ENCODE results near the gene CEP20.
"Not testable (repeated sequence)": the region's sequence is repeated elsewhere in the genome, so short reads cannot be mapped to it uniquely, and the experiment has no call there.

The CEP20 gene

DNA sequence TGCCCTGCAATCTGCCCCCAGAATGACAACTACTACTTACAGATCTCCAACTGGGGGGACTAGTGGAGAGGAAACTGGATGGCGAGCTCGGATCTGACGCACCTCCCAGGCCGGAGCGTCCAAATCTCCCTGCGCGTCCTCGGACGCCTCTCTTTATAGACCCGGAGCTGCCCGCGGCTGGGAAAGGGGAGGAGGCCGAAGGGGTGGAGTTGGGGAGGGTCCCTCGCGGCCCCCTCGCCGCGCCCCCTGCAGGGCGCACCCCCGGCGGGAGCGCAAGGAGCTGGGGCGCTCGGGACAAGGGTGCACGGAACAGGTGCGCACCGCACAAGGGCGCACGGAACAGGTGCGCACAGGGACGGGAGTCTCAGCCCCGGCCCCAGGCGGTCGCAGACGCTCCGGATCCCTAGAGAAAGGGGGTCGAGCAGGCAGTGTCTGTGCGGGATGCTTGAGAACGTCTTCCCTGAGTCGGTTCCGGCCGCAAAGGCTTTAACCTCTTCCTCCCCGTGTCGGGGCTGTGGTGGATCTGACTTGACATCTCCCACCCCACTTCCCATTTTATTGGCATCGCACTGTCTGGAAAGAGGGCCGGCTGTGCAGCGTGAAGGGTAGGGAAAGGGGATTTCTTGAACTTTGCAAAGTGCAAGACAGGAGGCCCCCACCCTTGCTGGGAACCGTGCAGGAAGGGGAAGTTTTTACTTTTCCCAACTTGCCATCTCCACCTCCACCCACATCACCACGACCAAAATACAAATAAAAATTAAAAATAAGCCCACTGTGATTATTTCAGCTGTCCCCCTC lies 31.3 kb downstream of the CEP20 start, which contains the start of gene MYH11:
TSS of gene MYH11 (minus strand) at position 128 of the 798 bp plus-strand sequence. CDS start 18,776 bp downstream, outside the sequence.
- no peak for DNase-seq

DNA sequence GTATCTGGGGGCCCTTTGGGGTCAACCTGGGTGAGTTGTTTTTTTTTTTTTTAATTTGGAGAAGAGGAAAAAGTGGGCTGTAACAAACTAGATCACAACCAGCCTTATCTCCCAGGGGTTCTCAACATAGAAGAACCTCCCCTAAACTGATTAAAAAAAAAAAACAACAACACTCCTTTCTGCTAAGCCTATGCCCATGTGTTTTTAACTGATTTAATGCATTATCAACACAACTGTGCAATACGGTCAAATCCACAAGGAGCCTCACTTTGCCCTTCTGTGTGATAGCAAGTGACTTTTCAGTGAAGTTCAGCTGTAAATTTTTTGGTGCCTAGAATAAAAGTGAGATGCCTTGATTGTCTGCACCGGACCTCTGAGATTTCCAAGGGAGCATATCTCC lies 32.2 kb downstream of the CEP20 start:
- DNase-seq = no peak

DNA sequence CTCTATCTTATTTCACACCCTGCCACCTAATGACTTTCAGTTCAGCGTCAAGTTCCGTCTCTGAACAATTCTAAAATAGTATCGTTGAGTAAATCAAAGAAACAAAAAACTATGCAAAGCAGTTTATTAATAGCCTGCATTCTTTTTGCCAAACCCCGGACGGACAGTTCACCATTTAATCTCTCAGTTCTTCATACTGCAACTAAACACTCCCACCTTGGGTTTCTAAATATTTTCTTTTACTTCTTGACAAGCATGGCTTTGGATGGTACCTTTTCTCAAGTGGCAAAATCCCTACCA lies 32.7 kb downstream of the CEP20 start:
- no peak for DNase-seq

DNA sequence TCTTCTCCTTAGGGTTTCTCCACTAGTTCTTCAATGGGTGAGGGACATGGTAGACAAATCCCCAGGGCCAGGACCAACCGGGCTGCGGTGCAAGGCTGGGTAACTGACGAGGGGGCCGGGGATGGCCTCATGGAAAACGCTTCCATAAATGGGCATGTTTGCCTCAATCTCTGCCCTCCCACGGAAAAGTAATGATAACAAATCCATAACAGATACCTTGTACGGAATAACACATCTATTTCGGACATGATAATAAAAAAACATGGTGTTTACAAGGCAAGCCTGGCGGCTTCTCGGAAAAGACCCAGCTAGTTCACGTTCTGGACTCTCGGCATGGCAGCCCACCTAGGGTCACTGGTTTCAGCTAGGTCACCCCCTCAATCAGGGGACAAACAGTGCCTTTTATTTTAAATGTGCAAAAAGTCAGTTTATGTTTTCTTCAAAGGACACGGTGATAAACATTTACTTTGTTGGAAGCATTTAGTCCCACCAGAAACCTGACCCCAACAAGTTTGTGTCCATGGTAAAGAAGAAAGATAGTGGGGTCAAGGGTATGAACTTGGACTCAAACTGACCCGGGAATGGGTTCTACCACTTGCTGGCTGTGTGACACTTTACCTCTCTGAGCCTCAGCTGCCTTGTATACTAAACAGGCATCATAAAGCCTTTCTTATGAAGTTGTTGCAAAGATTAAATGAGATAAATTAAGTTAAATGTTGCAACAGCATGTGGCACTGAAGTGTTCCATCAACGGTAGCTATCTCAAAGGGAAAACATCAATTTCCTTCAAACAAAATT lies 33.3 kb downstream of the CEP20 start:
- no peak for DNase-seq

DNA sequence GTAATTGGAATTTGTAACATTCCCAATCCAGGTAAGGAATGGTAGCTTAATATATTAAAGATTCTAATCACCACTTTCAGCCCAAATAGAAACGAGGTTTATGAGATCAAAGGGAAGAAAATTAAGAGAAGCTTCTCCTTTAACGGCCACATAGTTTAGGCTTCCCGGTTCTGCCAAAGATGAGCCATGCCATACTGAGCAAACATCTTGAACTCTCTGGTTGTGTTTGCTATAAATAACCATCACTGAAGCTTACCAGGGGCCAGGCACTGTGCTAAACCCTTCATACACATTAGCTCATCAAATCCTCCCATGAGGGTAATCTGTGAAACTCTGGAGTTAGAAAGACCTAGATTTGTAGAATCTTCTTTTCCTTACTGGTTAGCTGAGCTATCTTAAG lies 34.3 kb downstream of the CEP20 start:
- DNase-seq = no peak

DNA sequence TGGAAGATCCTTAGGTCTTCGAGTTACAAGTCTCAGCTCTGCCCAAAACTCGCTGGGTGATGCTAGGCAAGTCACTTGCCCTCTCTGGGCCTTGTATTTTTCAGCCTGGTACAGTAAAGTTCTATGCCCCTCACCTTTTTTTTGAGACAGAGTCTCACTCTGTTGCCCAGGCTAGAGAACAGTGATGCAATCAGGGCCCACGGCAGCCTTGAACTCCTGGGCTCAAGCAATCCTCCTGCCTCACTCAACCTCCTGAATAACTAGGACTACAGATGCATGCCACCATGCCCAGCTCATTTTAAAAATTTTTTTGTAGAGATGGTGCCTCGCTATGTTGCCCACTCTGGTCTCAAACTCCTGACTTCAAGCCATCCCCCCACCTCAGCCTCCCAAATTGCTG lies 35.4 kb downstream of the CEP20 start:
- no peak for DNase-seq

DNA sequence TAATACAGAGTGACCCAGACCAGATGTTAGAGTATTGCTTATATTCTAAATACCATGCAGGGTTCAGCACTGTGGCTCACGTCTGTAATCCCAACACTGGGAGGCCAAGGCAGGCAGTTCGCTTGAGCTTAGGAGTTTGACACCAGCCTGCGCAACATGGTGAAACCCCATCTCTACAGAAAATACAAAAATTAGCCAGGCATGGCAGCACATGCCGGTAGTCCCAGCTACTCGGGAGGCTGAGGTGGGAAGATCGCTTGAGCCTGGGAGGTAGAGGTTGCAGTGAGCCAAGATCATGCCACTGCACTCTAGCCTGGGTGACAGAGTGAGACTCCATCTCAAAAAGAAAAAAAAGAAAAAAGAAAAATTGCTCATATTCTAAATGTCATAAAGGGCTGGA lies 37.8 kb downstream of the CEP20 start:
- DNase-seq = not testable (repeated sequence)

DNA sequence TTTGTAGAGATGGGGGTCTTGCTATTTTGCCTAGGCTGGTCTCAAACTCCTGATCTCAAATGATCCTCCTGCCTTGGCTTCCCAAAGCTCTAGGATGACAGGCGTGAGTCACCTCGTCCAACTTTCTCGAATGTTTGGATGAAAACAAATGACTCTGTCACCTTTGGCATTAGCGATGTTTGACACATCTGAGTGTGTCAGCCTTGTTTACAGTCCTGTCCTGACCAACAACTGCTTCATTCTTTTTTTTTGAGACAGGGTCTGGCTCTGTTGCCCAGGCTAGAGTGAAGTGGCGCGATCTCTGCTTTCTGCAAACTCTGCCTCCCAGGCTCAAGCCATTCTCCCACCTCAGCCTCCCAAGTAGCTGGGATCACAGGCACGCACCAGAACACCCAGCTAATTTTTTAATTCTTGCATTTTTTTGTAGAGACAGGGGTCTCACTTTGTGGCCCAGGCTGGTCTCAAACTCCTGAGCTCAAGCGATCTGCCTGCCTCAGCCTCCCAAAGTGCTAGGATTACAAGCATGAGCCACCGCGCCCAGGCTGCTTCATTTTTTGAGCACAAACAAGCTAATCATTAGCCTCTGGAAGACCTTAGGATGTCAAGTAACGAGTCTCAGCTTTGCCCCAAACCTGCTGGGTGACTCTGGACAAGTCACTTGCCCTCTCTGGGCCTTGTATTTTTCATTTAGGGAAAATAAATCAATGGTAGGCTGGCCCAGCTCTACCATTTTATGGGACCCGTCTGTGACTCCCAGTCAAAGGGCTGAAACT lies 39.0 kb downstream of the CEP20 start:
- DNase-seq = no peak

DNA sequence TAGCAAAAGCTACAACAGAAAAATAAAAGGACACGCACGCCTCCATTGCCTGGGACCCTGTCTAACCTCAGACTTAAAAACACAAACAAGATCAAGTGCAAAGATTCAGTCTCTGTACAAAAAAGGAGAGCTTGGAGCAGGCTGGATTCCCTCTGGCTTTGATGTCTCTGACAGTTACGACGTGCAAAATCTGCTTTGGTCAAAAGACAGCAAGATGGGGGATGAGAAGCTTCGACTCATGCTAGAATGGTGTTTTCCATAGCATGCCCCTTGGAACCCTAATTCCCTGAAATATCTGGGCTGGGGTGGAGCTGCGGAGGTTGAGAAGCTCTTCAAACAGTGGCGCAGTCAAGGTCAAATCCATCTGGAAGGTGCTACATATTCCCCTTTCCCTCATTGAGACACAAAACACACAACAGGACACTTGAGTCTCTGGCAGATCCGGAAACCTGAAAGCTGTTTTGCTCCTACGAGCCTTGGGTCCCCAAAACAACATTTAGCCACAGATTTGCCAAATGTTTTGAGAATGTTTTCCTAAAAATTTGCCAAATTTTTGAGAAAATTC lies 40.7 kb downstream of the CEP20 start:
- no peak for DNase-seq

DNA sequence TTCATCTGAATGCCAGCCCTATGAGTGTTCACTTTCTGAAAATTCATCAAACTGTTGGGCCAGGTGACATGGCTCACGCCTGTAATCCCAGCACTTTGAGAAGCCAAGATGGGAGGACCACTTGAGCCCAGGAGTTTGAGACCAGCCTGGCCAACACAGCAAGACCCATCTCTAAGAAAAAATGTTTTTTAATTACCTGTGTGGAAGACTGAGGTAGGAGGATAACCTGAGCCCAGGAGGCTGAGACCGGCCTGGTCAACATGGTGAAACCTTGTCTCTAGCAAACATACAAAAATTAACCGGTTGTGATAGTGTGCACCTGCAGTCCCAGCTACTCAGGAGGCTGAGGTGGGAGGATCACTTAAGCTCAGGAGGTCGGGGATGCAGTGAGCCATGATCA lies 41.9 kb downstream of the CEP20 start:
- no peak for DNase-seq

DNA sequence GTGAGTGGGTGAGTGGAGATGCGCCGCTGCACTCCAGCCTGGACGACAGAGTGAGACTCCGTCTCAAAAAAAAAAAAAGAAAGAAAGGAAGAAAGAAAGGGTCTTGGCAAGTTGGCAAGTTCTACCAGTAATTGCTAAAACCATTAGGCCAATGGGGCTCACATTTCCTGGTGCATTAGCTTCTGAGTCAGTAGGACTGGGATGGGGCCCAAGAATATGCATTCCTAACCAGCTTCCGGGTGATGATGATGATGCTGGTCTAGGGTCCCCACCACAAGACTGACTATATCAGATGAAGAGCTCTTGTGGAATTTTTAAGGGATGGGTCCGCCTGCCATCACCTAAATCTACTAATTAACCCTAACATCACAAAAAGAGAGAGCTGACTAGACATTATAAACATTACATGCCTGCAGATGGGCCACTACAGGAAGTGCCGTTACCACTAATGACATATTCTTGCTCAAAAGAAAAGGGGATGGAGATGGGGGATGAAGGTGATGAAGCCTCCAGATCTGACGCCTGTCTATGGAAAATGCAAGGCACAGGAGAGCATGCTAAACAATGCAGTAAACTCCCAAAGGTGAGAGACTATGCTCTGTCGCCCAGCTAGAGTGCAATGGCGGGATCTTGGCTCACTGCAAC lies 44.6 kb downstream of the CEP20 start:
- DNase-seq = no peak

DNA sequence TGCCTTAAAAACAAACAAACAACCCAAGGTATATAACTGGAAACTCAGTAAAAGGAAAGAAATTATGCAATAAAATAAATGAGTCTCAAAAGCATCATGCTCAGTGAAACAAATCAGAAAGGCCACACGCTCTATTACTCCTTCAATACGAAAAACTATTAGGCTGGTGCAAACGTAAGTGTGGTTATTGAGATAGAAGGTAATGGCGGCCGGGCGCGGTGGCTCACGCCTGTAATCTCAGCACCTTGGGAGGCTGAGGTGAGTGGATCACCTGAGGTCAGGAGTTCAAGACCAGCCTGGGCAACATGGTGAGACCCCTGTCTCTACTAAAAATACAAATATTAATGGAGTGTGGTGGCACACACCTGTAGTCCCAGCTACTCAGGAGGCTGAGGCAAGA lies 49.2 kb downstream of the CEP20 start:
- not testable (repeated sequence) for DNase-seq

DNA sequence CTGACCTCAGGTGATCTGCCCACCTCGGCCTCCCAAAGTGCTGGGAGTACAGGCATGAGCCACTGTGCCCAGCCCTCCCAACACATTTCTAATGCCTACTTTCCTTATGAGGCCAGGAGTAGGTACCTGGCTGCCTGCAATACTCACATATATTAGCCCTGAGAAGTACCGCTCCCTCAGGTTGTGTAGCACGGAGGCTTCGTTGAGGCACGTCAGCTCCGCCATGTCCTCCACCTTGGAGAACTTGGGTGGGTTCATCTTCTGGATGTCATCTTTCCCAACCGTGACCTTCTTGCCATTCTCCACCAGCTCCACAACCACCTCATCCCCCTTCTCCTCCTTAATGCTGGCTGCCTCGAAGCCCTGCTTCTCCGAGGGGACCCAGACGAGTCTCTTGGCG lies 50.6 kb downstream of the CEP20 start:
- DNase-seq = no peak

DNA sequence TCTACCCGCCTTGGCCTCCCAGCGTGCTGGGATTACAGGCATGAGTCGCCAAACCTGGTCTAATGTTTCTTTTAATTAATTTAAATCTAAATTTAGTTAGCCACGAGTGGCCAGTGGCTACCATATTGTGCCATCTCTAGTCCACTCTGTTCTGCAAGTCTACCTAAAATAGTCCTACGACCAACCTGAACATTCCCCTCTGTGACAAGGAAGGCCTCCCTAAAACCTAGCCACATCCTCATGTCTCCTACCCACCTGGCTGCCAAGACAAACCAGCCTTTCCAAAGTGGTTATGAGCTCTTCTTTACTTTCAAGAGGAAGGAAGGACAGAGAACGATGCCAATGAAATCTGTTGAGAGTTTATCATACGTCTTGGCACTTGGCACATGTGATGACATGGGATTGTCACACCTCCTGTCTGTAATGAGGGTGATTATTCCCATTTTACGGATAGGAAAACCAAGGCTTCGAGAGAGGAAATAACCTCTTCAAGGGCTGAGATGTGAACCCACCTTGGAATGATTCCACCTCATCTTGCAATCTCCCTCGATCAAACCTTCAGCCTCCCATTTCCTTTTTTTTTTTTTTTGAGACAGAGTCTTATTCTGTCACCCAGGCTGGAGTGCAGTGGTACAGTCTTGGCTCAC lies 51.3 kb downstream of the CEP20 start:
- DNase-seq = no peak

DNA sequence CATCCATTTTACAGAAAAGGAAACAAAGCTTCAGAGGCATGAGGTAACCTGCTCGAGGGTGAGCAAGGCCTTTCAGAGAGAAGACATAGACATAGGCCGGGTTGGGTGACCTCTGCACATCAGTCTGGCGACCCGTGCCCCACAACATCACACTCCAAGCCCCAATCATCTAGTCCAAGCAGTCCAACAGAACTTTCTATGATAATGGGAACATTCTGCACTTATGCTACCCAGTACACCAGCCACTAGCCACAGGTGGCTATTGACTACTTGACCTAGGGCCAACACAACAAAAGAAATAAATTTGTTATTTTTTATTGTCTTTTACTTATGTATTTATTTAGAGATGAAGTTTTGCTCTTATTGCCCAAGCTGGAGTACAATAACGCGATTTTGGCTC lies 52.3 kb downstream of the CEP20 start:
- no peak for DNase-seq

DNA sequence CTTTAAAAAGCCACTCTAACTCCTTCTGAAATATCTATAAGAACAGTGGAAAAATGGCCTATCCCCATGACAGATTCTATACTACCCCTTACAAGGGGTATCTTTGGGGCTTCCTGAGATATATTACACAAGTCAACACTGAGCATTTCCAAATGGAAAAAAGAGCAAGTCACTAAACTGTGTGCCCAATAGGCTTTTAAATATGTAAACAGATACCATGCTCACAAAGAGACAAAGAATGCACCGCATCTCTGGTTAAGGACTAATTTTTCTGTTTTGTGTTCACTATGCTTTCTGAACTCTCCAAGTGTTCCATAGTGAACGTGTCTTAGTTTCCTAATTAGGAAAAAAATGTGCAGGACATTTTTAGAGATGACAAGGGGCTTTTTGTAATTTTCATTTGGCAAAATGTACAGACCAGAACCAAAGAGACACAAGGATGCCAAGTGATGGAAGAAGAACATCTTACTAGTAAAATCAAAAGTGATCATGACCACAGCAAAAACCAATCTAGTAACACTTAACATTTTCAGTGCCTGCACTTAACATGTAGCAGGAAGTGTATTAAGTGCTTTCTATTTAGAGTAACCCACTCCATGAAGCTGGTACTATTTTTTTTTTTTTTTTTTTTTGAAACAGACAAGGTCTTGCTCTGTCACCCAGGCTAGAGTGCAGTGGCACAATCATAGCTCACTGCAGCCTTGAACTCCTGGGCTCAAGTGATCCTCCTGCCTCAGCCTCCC lies 53.1 kb downstream of the CEP20 start:
- DNase-seq = no peak

DNA sequence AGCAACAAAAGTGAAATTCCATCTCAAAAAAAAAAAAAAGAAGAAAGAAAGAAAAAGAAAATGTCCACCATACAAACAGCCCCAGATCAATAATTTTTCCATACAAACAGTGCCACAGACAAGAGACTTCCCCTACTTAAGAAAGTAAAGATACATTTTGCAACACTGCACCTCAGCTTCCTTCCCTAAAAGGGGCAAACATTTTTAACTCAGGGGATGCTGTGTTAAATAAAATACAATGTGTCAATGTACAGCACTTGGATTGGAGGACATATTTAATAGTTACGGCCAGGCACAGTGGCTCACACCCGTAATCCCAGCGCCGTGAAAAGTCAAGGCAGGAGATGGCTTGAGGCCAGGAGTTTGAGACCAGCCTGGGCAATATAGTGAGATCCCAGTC lies 53.9 kb downstream of the CEP20 start:
- DNase-seq = no peak

DNA sequence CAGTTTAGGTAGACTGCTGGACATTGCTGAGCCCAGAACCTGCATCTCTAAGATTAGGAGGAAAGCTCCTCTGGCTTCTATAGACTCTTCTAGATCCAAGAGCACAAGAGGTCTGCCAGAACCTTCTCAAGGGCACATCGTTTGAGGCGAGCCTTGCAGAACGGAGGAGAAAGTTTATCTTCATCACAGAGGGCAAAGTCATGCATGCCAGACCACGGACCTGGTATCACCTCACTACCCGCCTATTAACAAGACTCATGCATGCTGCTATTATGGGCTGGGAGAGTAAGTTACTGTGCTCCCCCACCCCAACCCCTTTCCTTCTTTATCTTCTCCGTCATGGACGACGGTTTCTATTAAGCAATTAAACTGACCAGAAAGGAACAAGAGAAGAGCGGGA lies 54.9 kb downstream of the CEP20 start:
- DNase-seq = no peak

DNA sequence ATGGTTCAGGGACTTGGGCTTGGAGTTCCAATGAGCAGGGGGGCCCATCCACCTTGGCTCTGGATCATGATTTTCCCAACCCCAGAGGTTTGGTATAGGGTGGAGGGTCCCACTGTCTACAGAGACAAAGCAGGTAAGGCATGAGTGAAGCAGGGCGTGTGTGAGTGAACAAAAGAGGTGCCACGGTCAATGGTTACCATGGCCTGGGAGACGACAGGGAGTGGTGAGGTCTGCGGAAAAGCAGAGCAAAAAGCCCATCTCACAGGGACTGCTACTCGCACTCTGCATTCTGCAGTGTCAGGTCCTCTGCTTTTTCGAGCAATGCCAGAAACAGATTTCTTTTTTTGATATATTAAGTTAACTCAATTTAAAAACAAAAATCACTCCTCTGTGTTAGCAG lies 56.2 kb downstream of the CEP20 start:
- no peak for DNase-seq

DNA sequence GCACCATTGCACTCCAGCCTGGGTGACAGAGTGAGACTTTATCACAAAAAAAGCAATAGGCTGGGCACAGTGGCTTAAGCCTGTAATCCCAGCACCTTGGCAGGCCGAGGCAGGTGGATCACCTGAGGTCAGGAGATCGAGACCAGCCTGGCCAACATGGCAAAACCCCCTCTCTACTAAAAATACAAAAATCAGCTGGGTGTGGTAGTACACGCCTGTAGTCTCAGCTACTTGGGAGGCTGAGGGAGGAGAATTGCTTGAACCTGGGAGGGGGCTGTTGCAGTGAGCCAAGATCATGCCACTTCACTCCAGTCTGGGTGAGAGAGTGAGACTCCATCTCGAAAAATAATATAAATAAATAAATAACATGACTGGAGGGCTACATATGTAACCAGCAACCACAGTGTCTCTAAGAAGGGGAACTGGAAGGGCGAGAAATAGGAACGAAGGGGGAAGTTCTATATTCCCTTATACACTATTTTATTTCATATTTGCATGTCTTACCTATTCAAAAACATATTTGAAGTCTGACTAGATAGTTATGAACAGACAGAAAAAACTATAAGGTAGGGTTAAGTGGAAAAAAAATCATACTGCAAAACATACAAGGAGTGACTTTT lies 57.5 kb downstream of the CEP20 start:
- no peak for DNase-seq

DNA sequence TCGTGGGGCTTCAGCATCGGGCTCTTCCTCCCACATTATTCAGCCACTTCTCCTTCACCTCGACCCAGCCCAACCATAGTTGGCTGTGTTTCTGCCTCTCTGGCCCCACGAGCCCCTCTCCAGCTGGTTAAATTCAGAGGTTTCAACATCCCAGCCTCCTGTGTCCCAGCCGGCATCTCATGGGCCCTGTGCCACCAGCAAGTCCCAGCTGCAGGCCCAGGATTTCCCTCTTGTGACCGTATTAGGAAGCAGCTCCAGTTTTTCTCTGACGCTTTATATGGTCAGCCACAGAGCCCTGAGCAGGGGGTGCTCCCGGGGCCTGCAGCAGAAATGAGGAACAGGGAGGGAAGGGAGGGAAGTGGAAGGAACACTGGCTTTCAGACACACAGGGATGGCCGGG lies 58.9 kb downstream of the CEP20 start:
- no peak for DNase-seq

Data from NCI-H345 (cell line).